ENCODE measurements around the gene DAPP1.

DNA sequence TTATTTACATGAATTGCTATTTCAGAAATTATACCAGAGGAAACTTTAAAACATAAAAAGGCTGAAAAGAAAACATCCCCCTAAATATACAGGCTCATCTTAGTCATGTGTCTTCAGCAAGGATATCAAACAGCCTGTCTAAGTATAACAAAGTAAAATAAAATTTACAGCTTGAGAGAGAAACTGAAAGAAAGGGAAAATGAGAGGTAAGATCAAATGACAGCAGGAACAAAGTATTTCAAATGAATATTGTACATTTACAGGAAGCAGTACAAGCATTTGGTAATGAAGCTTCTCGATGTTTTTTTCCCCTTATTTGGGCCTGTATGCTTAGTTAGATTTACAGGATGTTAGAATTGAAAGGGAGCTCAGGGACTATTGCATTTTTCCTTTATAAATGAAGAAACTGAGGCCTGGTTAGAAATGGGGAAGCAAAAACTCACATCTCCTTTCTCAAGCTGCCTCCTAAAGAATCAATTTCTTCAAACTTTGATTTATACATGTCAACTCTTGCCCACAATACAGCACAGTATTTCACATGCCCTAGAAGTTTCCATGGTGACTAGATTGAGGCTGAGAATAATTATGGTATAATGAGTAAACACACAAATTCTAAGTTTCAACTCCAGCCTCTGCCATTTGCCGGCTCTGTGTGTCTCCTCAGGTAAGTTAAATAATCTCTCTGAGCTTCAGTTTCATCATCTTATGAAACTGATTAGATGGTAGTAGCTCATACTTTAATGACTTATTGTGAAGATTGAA lies 29.3 kb downstream of the DAPP1 start:
- TF ChIP-seq, protein P1, sequence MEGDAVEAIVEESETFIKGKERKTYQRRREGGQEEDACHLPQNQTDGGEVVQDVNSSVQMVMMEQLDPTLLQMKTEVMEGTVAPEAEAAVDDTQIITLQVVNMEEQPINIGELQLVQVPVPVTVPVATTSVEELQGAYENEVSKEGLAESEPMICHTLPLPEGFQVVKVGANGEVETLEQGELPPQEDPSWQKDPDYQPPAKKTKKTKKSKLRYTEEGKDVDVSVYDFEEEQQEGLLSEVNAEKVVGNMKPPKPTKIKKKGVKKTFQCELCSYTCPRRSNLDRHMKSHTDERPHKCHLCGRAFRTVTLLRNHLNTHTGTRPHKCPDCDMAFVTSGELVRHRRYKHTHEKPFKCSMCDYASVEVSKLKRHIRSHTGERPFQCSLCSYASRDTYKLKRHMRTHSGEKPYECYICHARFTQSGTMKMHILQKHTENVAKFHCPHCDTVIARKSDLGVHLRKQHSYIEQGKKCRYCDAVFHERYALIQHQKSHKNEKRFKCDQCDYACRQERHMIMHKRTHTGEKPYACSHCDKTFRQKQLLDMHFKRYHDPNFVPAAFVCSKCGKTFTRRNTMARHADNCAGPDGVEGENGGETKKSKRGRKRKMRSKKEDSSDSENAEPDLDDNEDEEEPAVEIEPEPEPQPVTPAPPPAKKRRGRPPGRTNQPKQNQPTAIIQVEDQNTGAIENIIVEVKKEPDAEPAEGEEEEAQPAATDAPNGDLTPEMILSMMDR (IDR thresholded peaks at IDR 0.05) = no peak
- TF ChIP-seq POLR2AphosphoS5 (IDR thresholded peaks at IDR 0.05) (no peak), POLR2A (IDR thresholded peaks at IDR 0.05) (no peak)
